Measurements from ENCODE around the gene SMYD2. TPM values are rescaled to one million over a fixed set of nuclear protein-coding genes. Genes with fewer than 3 reads are reported as not detected.

SMYD2 gene
- total RNA-seq, 2 experiments from 2014 or later: 17.1 to 17.6 TPM

GRCh38 chr1:214259353-214259977 is 21.5 kb upstream of the SMYD2 start:
- Mint-ChIP-seq H3K36me3 (ENCODE audit: low read depth) (no peaks in the 10 kb centered on the region), H3K4me1 (ENCODE audit: low read depth) (no peaks in the 10 kb centered on the region), H3K27ac (no peak overlapping the region), H3K27me3 (peaks cover 86% of the 10 kb centered on the region), H3K9me3 (no peaks in the 10 kb centered on the region), H3K4me3 (no peak overlapping the region)
- Histone ChIP-seq H3K4me3 (ENCODE audit: low read length) (no peak overlapping the region), H3K4me1 (ENCODE audit: insufficient read depth, low read length) (peaks cover 5% of the 10 kb centered on the region), H3K27me3 (ENCODE audit: control insufficient read depth in 1 of 2, insufficient read depth in 2 of 2, low read length in 2 of 2) (peaks cover 6 to 29% of the 10 kb centered on the region in 2 experiments), H3K27ac (ENCODE audit: low read depth in 1 of 2, low read length in 2 of 2) (no peak overlapping the region), H3K36me3 (ENCODE audit: insufficient read depth, low read length) (no peaks in the 10 kb centered on the region), H3K9me3 (ENCODE audit: control insufficient read depth in 1 of 2, insufficient read depth in 1 of 2, low read length in 2 of 2) (peaks cover 0 to 5% of the 10 kb centered on the region in 2 experiments)
- DNase-seq (no peak), ATAC-seq (ENCODE audit: poor library complexity) (no peak)
- intact Hi-C loops (cut with DNase I, micrococcal nuclease): no loop called here
- CTCF ChIA-PET: interaction anchor here (7.6 kb wide), 1 partner anchor 71 kb away, joined by 171 read pairs; no protein-coding TSS in a partner anchor
- TF ChIP-seq CTCF (IDR thresholded peaks at IDR 0.05): no peak
- POLR2A ChIA-PET: interaction anchor here (1.3 kb wide), 1 partner anchor 69 kb away, joined by 3 read pairs; no protein-coding TSS in a partner anchor

DNA sequence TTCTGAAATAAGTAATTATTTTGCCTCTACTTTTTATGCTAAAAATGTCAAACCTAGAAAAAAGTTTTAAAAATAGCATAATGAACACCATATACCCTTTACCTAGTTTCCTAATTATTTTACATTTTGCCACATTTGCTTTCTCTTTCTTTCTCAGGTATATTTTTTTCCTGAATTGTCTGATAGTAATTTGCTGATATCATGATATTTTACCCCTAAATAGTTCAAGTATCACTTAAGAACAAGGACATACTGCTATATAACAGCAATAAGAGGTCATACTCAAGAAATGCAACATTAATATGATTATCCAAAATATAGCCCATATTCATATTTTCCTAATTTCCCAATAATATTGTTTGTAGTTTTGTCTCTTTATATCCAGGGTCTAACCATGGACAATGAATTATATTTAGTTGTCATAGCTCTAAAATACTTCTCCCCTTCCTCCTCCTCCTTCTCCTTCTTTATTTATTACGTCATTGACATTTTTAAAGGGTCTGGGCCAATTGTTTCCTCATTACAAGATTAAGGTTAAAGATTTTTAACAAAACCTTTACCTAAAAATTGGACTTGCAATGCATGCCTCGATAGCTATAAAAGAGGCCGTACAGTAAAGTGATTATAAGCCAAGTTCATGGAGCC is 20.3 kb upstream of the SMYD2 start:
- Mint-ChIP-seq H3K4me1 (ENCODE audit: low read depth) (no peaks in the 10 kb centered on the region), H3K36me3 (ENCODE audit: low read depth) (no peaks in the 10 kb centered on the region), H3K27ac (no peak overlapping the region), H3K9me3 (no peaks in the 10 kb centered on the region), H3K4me3 (no peak overlapping the region), H3K27me3 (peaks cover 84% of the 10 kb centered on the region)
- Histone ChIP-seq H3K4me1 (ENCODE audit: insufficient read depth, low read length) (peaks cover 5% of the 10 kb centered on the region), H3K36me3 (ENCODE audit: insufficient read depth, low read length) (no peaks in the 10 kb centered on the region), H3K4me3 (ENCODE audit: low read length) (no peak overlapping the region), H3K9me3 (ENCODE audit: control insufficient read depth in 1 of 2, insufficient read depth in 1 of 2, low read length in 2 of 2) (peaks cover 0 to 4% of the 10 kb centered on the region in 2 experiments), H3K27me3 (ENCODE audit: control insufficient read depth in 1 of 2, insufficient read depth in 2 of 2, low read length in 2 of 2) (peaks cover 6 to 32% of the 10 kb centered on the region in 2 experiments), H3K27ac (ENCODE audit: low read depth in 1 of 2, low read length in 2 of 2) (no peak overlapping the region)
- no peak for DNase-seq
- CTCF ChIA-PET: interaction anchor here (0.5 to 7.6 kb wide), 15 partner anchors 8 to 379 kb away, joined by 3 to 171 read pairs (median 4); partner anchors contain the start of gene SMYD2
- ATAC-seq (ENCODE audit: poor library complexity): no peak
- intact Hi-C loops (cut with DNase I, micrococcal nuclease): loop anchor here (1.0 to 5.0 kb wide), 5 partner anchors 21 to 1267 kb away; partner anchors contain the start of gene SMYD2 (in 1 of the 2)
- no peak for TF ChIP-seq CTCF (IDR thresholded peaks at IDR 0.05)
- POLR2A ChIA-PET: interaction anchor here (1.5 kb wide), 1 partner anchor 67 kb away, joined by 13 read pairs; no protein-coding TSS in a partner anchor

DNA sequence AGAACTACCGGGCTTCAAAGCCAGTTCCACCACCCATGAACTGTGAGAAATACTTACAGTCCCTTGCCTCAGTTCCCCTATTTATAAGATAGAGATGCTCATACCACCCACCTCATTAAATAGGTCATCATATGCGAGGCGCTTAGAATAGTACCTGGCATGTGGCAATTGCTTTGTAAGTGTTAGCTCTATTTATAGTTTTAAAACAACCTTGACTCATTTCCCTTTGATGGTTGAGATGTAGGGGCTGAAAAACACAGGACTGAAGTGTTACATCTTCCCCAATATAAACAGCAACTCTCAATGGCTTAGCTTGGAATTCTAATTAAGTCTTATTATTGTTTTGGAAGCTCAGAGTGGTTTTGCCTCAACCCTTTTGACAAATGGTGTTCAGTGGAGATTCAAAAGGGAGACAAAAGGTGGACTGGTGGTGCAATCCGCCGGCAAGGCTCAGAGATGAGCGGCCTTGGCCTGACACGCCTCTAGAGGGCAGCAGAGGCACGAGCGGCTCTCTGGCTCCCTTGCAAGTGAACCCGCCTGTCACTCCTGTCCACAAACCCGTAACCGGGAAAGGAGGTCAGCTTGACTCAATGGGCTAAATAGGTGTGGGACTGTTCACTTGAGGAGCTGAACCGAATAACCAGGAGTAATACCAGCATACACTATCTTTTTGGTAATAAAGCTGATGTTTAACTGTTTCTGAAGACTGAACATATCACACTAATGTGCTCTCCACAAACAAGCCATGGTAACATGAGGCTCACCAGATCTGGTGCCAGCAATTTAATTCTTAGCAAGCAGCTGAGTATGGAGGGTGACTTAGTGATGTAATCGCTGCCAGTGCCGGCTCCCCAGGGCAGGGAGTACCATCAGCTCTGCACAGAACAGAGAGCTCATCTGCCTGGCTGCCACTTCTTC is 19.5 kb upstream of the SMYD2 start:
- Histone ChIP-seq H3K4me3 (ENCODE audit: low read length) (no peak overlapping the region), H3K9me3 (ENCODE audit: control insufficient read depth in 1 of 2, insufficient read depth in 1 of 2, low read length in 2 of 2) (no peaks in the 10 kb centered on the region), H3K27me3 (ENCODE audit: control insufficient read depth in 1 of 2, insufficient read depth in 2 of 2, low read length in 2 of 2) (peaks cover 6 to 32% of the 10 kb centered on the region in 2 experiments), H3K4me1 (ENCODE audit: insufficient read depth, low read length) (peaks cover 5% of the 10 kb centered on the region), H3K36me3 (ENCODE audit: insufficient read depth, low read length) (no peaks in the 10 kb centered on the region), H3K27ac (ENCODE audit: low read depth in 1 of 2, low read length in 2 of 2) (no peak overlapping the region)
- Mint-ChIP-seq H3K4me3 (no peak overlapping the region), H3K4me1 (ENCODE audit: low read depth) (no peaks in the 10 kb centered on the region), H3K27ac (no peak overlapping the region), H3K36me3 (ENCODE audit: low read depth) (no peaks in the 10 kb centered on the region), H3K27me3 (peaks cover 85% of the 10 kb centered on the region), H3K9me3 (no peaks in the 10 kb centered on the region)
- POLR2A ChIA-PET: interaction anchor here (0.6 to 1.5 kb wide), 5 partner anchors 9 to 1305 kb away, joined by 3 to 13 read pairs (median 3); partner anchors contain the start of genes KCTD3 and SMYD2
- DNase-seq (peak; percentile 60 to 89 (median 78)), ATAC-seq (ENCODE audit: poor library complexity) (peak; percentile 95)
- TF ChIP-seq CTCF (IDR thresholded peaks at IDR 0.05): peak; percentile 91
- CTCF ChIA-PET: interaction anchor here (0.5 to 7.6 kb wide), 18 partner anchors 9 to 378 kb away, joined by 3 to 171 read pairs (median 4); partner anchors contain the start of gene SMYD2
- intact Hi-C loops (cut with DNase I, micrococcal nuclease): loop anchor here (1.0 to 5.0 kb wide), 6 partner anchors 16 to 1266 kb away; partner anchors contain the start of gene SMYD2 (in 1 of the 2)
